Ureter (tissue), 1 donor: ENCODE results near the gene DCTN1. TPM values are rescaled to one million over a fixed set of nuclear protein-coding genes. Genes with fewer than 3 reads are reported as not detected.

ENCODE experiments used
- DNase-seq: peaks from one replicate; pipeline ENCODE4 v3.0.0-alpha.2; 2020; ENCODE audit warnings: low spot score
- total RNA-seq: library from RNA; stranded (reverse); gene quantifications from one replicate; pipeline ENCODE4 v1.2.4, GENCODE V29; 2023
- donor health status: DM: yes; HTN: yes; CAD: no.

DCTN1 gene
- total RNA-seq, 1 donor from 2014 or later = 143 TPM

GRCh38 chr2:74325815-74326214 lies 54.3 kb downstream of the DCTN1 start:
- DNase-seq = no peak

- no peak for DNase-seq
Measured at GRCh38 chr2:74321737-74322136, 58.4 kb downstream of the DCTN1 start.

GRCh38 chr2:74317701-74318100 lies 62.4 kb downstream of the DCTN1 start:
- DNase-seq = no peak

GRCh38 chr2:74316627-74317295 lies 63.4 kb downstream of the DCTN1 start:
- DNase-seq = no peak

- DNase-seq = no peak
Measured at GRCh38 chr2:74314107-74314506, 66.0 kb downstream of the DCTN1 start.

GRCh38 chr2:74313497-74313896 lies 66.6 kb downstream of the DCTN1 start:
- DNase-seq = no peak

- DNase-seq = no peak
Measured at GRCh38 chr2:74312913-74313312, 67.2 kb downstream of the DCTN1 start.

Other genes with a start within 250 kb of the DCTN1 start
- 40.6 TPM for gene BOLA3, start 232.4 kb downstream of the DCTN1 start, total RNA-seq
- gene MOB1A, start 201.4 kb downstream of the DCTN1 start, total RNA-seq = 96.9 TPM
- 92.5 TPM for gene MTHFD2, start 181.7 kb downstream of the DCTN1 start, total RNA-seq
- gene SLC4A5, start 36.9 kb downstream of the DCTN1 start, total RNA-seq = 7.2 TPM
- 5.5 TPM for gene C2orf81, start 41.3 kb upstream of the DCTN1 start, total RNA-seq
- gene WDR54, start 41.4 kb upstream of the DCTN1 start, total RNA-seq = 11.3 TPM
- 36.4 TPM for gene RTKN, start 61.6 kb upstream of the DCTN1 start, total RNA-seq
- 55.9 TPM for gene INO80B, start 74.8 kb upstream of the DCTN1 start, total RNA-seq
- gene WBP1, start 78.1 kb upstream of the DCTN1 start, total RNA-seq = 100 TPM
- gene MOGS, start 85.1 kb upstream of the DCTN1 start, total RNA-seq = 51.6 TPM
- 71.8 TPM for gene MRPL53, start 92.4 kb upstream of the DCTN1 start, total RNA-seq
- 28.6 TPM for gene CCDC142, start 102.7 kb upstream of the DCTN1 start, total RNA-seq
- gene TTC31, start 102.8 kb upstream of the DCTN1 start, total RNA-seq = 22.5 TPM
- 0.36 TPM for gene LBX2, start 119.3 kb upstream of the DCTN1 start, total RNA-seq
- 46.6 TPM for gene PCGF1, start 127.4 kb upstream of the DCTN1 start, total RNA-seq
- gene TLX2, start 134.1 kb upstream of the DCTN1 start, total RNA-seq = not detected
- gene DQX1, start 145.9 kb upstream of the DCTN1 start, total RNA-seq = 1.4 TPM
- 98.5 TPM for gene AUP1, start 149.4 kb upstream of the DCTN1 start, total RNA-seq
- gene HTRA2, start 149.6 kb upstream of the DCTN1 start, total RNA-seq = 22.4 TPM
- gene LOXL3, start 173.6 kb upstream of the DCTN1 start, total RNA-seq = 6.4 TPM
- gene DOK1, start 174.4 kb upstream of the DCTN1 start, total RNA-seq = 11.8 TPM